Upper lobe of left lung (tissue), 6 donors: Measurements from ENCODE around the gene PRKAA1. TPM values are rescaled to one million over a fixed set of nuclear protein-coding genes. Genes with fewer than 3 reads are reported as not detected.
"Not testable (repeated sequence)": the region's sequence is repeated elsewhere in the genome, so short reads cannot be mapped to it uniquely, and the experiment has no call there.

Source experiments
- ATAC-seq, 2 donors: fragments of 200-7000 bp; cut with Tn5 transposase; one replicate each; pipeline ENCODE4 v1.9.1; 2022; ENCODE audit warnings: mild to moderate bottlenecking in 2 of 2, moderate library complexity in 2 of 2; ENCODE audit not compliant: low FRiP score in 2 of 2
- DNase-seq, 2 donors: peaks; one replicate each; pipeline ENCODE4 v3.0.0-alpha.2; 2019 to 2020
- H3K27ac ChIP-seq, 4 donors: fragments of 200-600 bp; sonication (generic); one replicate each; pipeline ENCODE4 v1.5.1; 2016 to 2019
- H3K27me3 ChIP-seq, 4 donors: fragments of 200-600 bp; sonication (generic); one replicate each; pipeline ENCODE4 v1.5.1; 2017 to 2019
- H3K36me3 ChIP-seq, 4 donors: fragments of 200-600 bp; sonication (generic); one replicate each; pipeline ENCODE4 v1.5.1; 2016 to 2019
- H3K4me1 ChIP-seq, 4 donors: fragments of 200-600 bp; sonication (generic); one replicate each; pipeline ENCODE4 v1.5.1; 2018 to 2019
- H3K4me3 ChIP-seq, 4 donors: fragments of 200-600 bp; sonication (generic); one replicate each; pipeline ENCODE4 v1.5.1; 2017 to 2019; ENCODE audit warnings: mild to moderate bottlenecking in 2 of 4, moderate library complexity in 1 of 4
- H3K9me3 ChIP-seq, 4 donors: fragments of 200-600 bp; sonication (generic); one replicate each; pipeline ENCODE4 v1.5.1; 2018 to 2019
- CTCF ChIP-seq, 6 experiments: fragments of 450-650 bp in 4 of 6; fragments of 200-600 bp in 2 of 6; sonication (generic) in 2 of 6; IDR thresholded peaks; one replicate each; pipeline ENCODE4 v1.5.1; 2016 to 2019; ENCODE audit warnings: antibody characterized with exemption in 6 of 6
- EP300 ChIP-seq, 4 donors: sonication (generic); formaldehyde crosslinking; IDR thresholded peaks; one replicate each; pipeline ENCODE4 v1.5.1; 2017; ENCODE audit warnings: antibody characterized with exemption in 4 of 4, control low read depth in 2 of 4
- POLR2A ChIP-seq, 4 donors: fragments of 450-650 bp; IDR thresholded peaks; one replicate each; pipeline ENCODE4 v1.5.1; 2016 to 2017; ENCODE audit warnings: antibody characterized with exemption in 4 of 4, mild to moderate bottlenecking in 2 of 4
- POLR2AphosphoS5 ChIP-seq, 2 donors: sonication (generic); formaldehyde crosslinking; IDR thresholded peaks; one replicate each; pipeline ENCODE4 v1.5.1; 2017; ENCODE audit warnings: antibody characterized with exemption in 2 of 2
- WGBS, 2 donors: methylation state at CpG; one replicate each; pipeline ENCODE4 v1.1.5; 2017 to 2018; 5-methylcytosine and 5-hydroxymethylcytosine counted together
- total RNA-seq, 6 donors: library from RNA; depleted of rRNA in 4 of 6; stranded (reverse); fragments of >200 nt in 4 of 6; gene quantifications; one replicate each; pipeline versions ENCODE4 v1.1.0 to v1.2.1, GENCODE V29; 2016 to 2021
- donor health status: DM: no; HTN: no; CAD: no; lungs with moderate emphysema.
- donor health status: DM: no; HTN: yes; CAD: no; lungs with severe emphysema.

Gene PRKAA1
- total RNA-seq, 6 donors from 2014 or later: 53.9 to 94.7 (median 74.5) TPM

DNA sequence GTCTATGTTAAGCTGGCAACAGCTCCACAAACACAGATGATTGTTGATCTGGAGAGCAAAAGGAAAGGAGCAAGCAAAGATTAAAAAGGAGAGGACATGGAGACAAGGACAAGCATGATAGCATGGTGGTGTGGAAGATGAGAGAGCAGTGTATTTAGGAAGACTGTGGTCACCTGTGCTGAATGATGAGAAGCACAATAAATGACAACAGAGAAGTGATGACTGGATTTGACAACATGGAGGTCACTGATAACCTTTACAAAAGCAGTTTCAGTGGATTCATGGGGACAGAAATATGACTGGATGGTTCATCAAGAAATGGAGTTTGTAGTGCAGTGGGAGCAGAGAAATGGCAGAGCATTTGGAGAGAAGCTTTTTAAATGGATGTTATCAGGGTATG is 62.6 kb downstream of the PRKAA1 start:
- Histone ChIP-seq H3K27me3 (no peaks in the 10 kb centered on the region), H3K4me3 (no peak overlapping the region), H3K4me1 (peaks cover 7 to 34% (median 24%) of the 10 kb centered on the region in 4 donors), H3K9me3 (no peaks in the 10 kb centered on the region), H3K36me3 (peaks cover 0 to 8% (median 0%) of the 10 kb centered on the region in 4 donors), H3K27ac (no peak overlapping the region)
- TF ChIP-seq POLR2AphosphoS5 (IDR thresholded peaks at IDR 0.05) (no peak), EP300 (IDR thresholded peaks at IDR 0.05) (no peak), CTCF (IDR thresholded peaks at IDR 0.05) (no peak), POLR2A (IDR thresholded peaks at IDR 0.05) (no peak)
- DNase-seq (no peak), ATAC-seq (no peak)

GRCh38 chr5:40734986-40735385 is 63.2 kb downstream of the PRKAA1 start:
- DNase-seq: no peak

DNA sequence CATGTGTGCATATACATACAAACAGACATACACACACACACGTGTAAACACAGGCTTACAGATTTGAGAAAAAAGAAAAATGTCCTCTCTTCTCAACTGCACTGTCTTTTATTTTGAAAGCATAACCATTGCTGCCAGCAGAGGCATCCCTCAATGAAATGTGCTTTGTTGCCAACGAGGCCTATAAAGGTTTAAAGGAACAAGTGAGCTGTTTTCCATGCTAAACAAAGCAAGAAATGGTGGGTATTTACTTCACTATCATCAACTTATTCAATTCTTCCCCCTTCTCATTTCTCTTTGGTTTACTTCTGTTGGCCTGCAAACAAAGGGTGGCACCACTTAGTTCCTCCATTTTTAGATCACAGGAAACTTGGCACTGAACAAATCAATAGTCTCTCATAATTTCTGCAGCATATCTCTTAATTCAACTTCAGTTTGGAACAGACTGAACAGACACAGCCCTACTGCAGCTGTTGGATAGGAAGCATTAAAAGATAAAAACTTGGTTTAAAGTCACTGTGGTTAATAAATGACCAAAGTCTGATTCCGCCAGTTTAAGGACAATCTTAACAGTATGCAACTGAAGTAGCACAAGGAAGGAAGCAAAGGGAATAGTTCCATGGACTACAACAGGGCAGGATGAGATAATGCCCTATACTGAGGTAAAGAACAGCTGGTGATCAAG is 64.2 kb downstream of the PRKAA1 start:
- TF ChIP-seq POLR2A (IDR thresholded peaks at IDR 0.05) (no peak), EP300 (IDR thresholded peaks at IDR 0.05) (no peak), CTCF (IDR thresholded peaks at IDR 0.05) (no peak), POLR2AphosphoS5 (IDR thresholded peaks at IDR 0.05) (no peak)
- peaks cover 7 to 34% (median 24%) of the 10 kb centered on the region in 4 donors for H3K4me1 ChIP-seq
- no peak overlapping the region for H3K27ac ChIP-seq
- H3K9me3 ChIP-seq: no peaks in the 10 kb centered on the region
- 24 to 34% methylated on average over 3 of the region's 3 CpGs for WGBS, 2 donors
- no peak for ATAC-seq
- DNase-seq: no peak
- H3K36me3 ChIP-seq: no peaks in the 10 kb centered on the region
- no peak overlapping the region for H3K4me3 ChIP-seq
- H3K27me3 ChIP-seq: no peaks in the 10 kb centered on the region

More at GRCh38 chr5:40734986-40735385, 63.2 kb downstream of the PRKAA1 start:
- TF ChIP-seq CTCF (IDR thresholded peaks at IDR 0.05): no peak
- no peak for TF ChIP-seq POLR2AphosphoS5 (IDR thresholded peaks at IDR 0.05)
- no peak for TF ChIP-seq EP300 (IDR thresholded peaks at IDR 0.05)
- TF ChIP-seq POLR2A (IDR thresholded peaks at IDR 0.05): no peak
- no peak for ATAC-seq
- H3K9me3 ChIP-seq: no peaks in the 10 kb centered on the region
- H3K27ac ChIP-seq: no peak overlapping the region
- WGBS, 2 donors: 49 to 52% methylated on average over 2 of the region's 2 CpGs
- no peaks in the 10 kb centered on the region for H3K27me3 ChIP-seq
- peaks cover 0 to 4% (median 0%) of the 10 kb centered on the region in 4 donors for H3K36me3 ChIP-seq
- H3K4me1 ChIP-seq: peaks cover 7 to 34% (median 24%) of the 10 kb centered on the region in 4 donors
- H3K4me3 ChIP-seq: no peak overlapping the region

- TF ChIP-seq POLR2A (IDR thresholded peaks at IDR 0.05) (no peak), POLR2AphosphoS5 (IDR thresholded peaks at IDR 0.05) (no peak), EP300 (IDR thresholded peaks at IDR 0.05) (no peak), CTCF (IDR thresholded peaks at IDR 0.05) (no peak)
- 73 to 80% methylated on average over 2 of the region's 2 CpGs for WGBS, 2 donors
- DNase-seq (no peak), ATAC-seq (no peak)
- Histone ChIP-seq H3K4me3 (no peak overlapping the region), H3K9me3 (no peaks in the 10 kb centered on the region), H3K36me3 (no peaks in the 10 kb centered on the region), H3K27ac (no peak overlapping the region), H3K27me3 (no peaks in the 10 kb centered on the region), H3K4me1 (peaks cover 7 to 34% (median 24%) of the 10 kb centered on the region in 4 donors)
Observed at GRCh38 chr5:40733434-40733833, 64.7 kb downstream of the PRKAA1 start.

DNA sequence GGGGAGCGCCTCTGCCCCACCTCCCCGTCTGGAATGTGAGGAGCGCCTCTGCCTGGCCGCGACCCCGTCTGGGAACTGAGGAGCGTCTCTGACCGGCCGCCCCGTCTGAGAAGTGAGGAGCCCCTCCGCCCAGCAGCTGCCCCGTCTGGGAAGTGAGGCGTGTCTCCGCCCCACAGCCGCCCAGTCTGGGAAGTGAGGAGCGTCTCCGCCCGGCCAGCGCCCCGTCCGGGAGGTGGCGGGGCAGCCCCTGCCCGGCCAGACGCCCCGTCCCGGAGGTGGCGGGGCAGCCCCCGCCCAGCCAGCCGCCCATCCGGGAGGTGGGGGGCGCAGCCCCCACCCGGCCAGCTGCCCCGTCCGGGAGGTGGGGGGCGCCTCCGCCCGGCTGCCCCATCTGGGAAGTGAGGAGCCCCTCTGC is 75.7 kb downstream of the PRKAA1 start:
- H3K36me3 ChIP-seq: peaks cover 0 to 34% (median 6%) of the 10 kb centered on the region in 4 donors
- H3K27ac ChIP-seq, H3K4me3 ChIP-seq, ATAC-seq, H3K9me3 ChIP-seq, H3K4me1 ChIP-seq, H3K27me3 ChIP-seq: not testable (repeated sequence)
- peak in 1 of 2 donors; percentile 68 for DNase-seq
- 93 to 95% methylated on average over 7 to 28 of the region's 37 CpGs for WGBS, 2 donors
